IMR-90 (cell line): ENCODE measurements around the gene CASKIN1. TPM values are rescaled to one million over a fixed set of nuclear protein-coding genes. Genes with fewer than 3 reads are reported as not detected.

Experiments
- ATAC-seq: fragments of 200-7000 bp; cut with Tn5 transposase; 2 replicates; pipeline ENCODE4 v1.9.1; 2020; ENCODE audit warnings: low read depth, mild to moderate bottlenecking, moderate library complexity
- BruUV-seq: library from RNA; stranded (reverse); fragments of 400-500 nt; replicated peaks from 2 replicates; lab custom pipeline; 2021; lab: Mats Ljungman, UMichigan
- CTCF ChIA-PET: fragments of 300-600 bp; formaldehyde crosslinking; extraction: SDS; loops from one replicate; lab custom pipeline; 2021; ENCODE audit warnings: antibody characterized with exemption; lab: Yijun Ruan, JAX
- POLR2A ChIA-PET: fragments of 300-600 bp; sonication (Branson Sonifier 250); formaldehyde crosslinking; loops from one replicate; lab custom pipeline; 2022; ENCODE audit warnings: antibody characterized with exemption; ENCODE audit not compliant: unreplicated experiment; lab: Charles Lee
- DNase-seq: peaks from one replicate; pipeline ENCODE4 v3.0.0; 2013
- H2AFZ ChIP-seq: replicated peaks from 2 replicates; pipeline ENCODE3; 2013; ENCODE audit warnings: low read length, mild to moderate bottlenecking; ENCODE audit not compliant: poor library complexity
- H2AK5ac ChIP-seq: 2 replicates; pipeline ENCODE4 v1.6.1; 2013; ENCODE audit warnings: low read depth, low read length, inconsistent platforms
- H2AK9ac ChIP-seq: replicated peaks from 2 replicates; pipeline ENCODE3; 2013; ENCODE audit warnings: mild to moderate bottlenecking, low read depth, low read length, moderate library complexity; ENCODE audit not compliant: poor library complexity
- H2BK120ac ChIP-seq: 2 replicates; pipeline ENCODE4 v1.6.1; 2013; ENCODE audit warnings: low read depth, low read length, inconsistent platforms
- H2BK15ac ChIP-seq: 3 replicates; pipeline ENCODE4 v1.6.1; 2013; ENCODE audit warnings: low read depth, low read length, inconsistent platforms
- H2BK20ac ChIP-seq: 2 replicates; pipeline ENCODE4 v1.6.1; 2013; ENCODE audit warnings: low read depth, mild to moderate bottlenecking, inconsistent platforms, low read length, moderate library complexity
- H2BK5ac ChIP-seq: 2 replicates; pipeline ENCODE4 v1.6.1; 2013; ENCODE audit warnings: mild to moderate bottlenecking, low read depth, low read length, inconsistent platforms; ENCODE audit not compliant: poor library complexity, severe bottlenecking
- H3K14ac ChIP-seq: replicated peaks from 2 replicates; pipeline ENCODE4 v1.6.1; 2013; ENCODE audit warnings: low read depth, low read length, inconsistent platforms
- H3K18ac ChIP-seq: 2 replicates; pipeline ENCODE4 v1.6.1; 2013; ENCODE audit warnings: low read depth, low read length, control low read depth
- H3K23ac ChIP-seq: 2 replicates; pipeline ENCODE4 v1.6.1; 2013; ENCODE audit warnings: low read depth, low read length, inconsistent platforms
- H3K27ac ChIP-seq: 2 replicates; pipeline ENCODE4 v1.5.1; 2013; ENCODE audit warnings: mild to moderate bottlenecking, control low read depth, low read length; ENCODE audit not compliant: insufficient read depth
- H3K27me3 ChIP-seq: 2 replicates; pipeline ENCODE4 v1.6.1; 2013; ENCODE audit warnings: low read length; ENCODE audit not compliant: control insufficient read depth, insufficient read depth
- H3K36me3 ChIP-seq: 2 replicates; pipeline ENCODE4 v1.6.1; 2013; ENCODE audit warnings: low read length, mixed read lengths; ENCODE audit not compliant: control insufficient read depth, insufficient read depth
- H3K4ac ChIP-seq: 2 replicates; pipeline ENCODE4 v1.6.1; 2013; ENCODE audit warnings: low read depth, low read length, inconsistent platforms
- H3K4me1 ChIP-seq: 2 replicates; pipeline ENCODE4 v1.6.1; 2013; ENCODE audit warnings: low read length, mixed read lengths; ENCODE audit not compliant: control insufficient read depth, insufficient read depth
- H3K4me2 ChIP-seq: 2 replicates; pipeline ENCODE4 v1.6.1; 2013; ENCODE audit warnings: low read depth, mild to moderate bottlenecking, control low read depth, low read length, moderate library complexity
- H3K4me3 ChIP-seq: 2 replicates; pipeline ENCODE4 v1.5.1; 2013; ENCODE audit warnings: low read depth, mild to moderate bottlenecking, control low read depth, low read length, moderate library complexity; ENCODE audit not compliant: insufficient read depth
- H3K56ac ChIP-seq: 2 replicates; pipeline ENCODE4 v1.6.1; 2013; ENCODE audit warnings: low read length, inconsistent platforms; ENCODE audit not compliant: insufficient read depth; ENCODE audit errors: extremely low read depth
- H3K79me1 ChIP-seq, 2 experiments: 2 replicates each; pipeline ENCODE4 v1.6.1; 2013; ENCODE audit warnings: low read length in 2 of 2, inconsistent platforms in 1 of 2, low read depth in 1 of 2
- H3K9ac ChIP-seq: 2 replicates; pipeline ENCODE4 v1.6.1; 2013; ENCODE audit warnings: low read depth, low read length, control low read depth
- H3K9me1 ChIP-seq: 2 replicates; pipeline ENCODE4 v1.6.1; 2013; ENCODE audit warnings: low read length, inconsistent platforms; ENCODE audit not compliant: insufficient read depth
- H3K9me3 ChIP-seq: 2 replicates; pipeline ENCODE4 v1.6.1; 2013; ENCODE audit warnings: low read length; ENCODE audit not compliant: control insufficient read depth, insufficient read depth
- H4K20me1 ChIP-seq: 2 replicates; pipeline ENCODE4 v1.6.1; 2013; ENCODE audit warnings: low read length, inconsistent platforms; ENCODE audit not compliant: insufficient read depth
- H4K5ac ChIP-seq: 2 replicates; pipeline ENCODE4 v1.6.1; 2013; ENCODE audit warnings: mild to moderate bottlenecking, low read depth, low read length, control low read depth
- H4K8ac ChIP-seq, 2 experiments: 2 replicates each; pipeline ENCODE4 v1.6.1; 2013; ENCODE audit warnings: low read depth in 2 of 2, low read length in 2 of 2, control low read depth in 1 of 2, inconsistent platforms in 1 of 2
- H4K91ac ChIP-seq: 2 replicates; pipeline ENCODE4 v1.6.1; 2013; ENCODE audit warnings: low read depth, low read length, inconsistent platforms; ENCODE audit not compliant: insufficient read depth
- CHD1 ChIP-seq: IDR thresholded peaks from 2 replicates; pipeline ENCODE4 v1.6.1; 2012; ENCODE audit warnings: low read depth, low read length, improper control_type of control experiment
- FOS ChIP-seq: fragments of 150-350 bp; IDR thresholded peaks from 2 replicates; pipeline ENCODE4 v1.6.1; 2016; ENCODE audit warnings: low read depth, low read length
- MAZ ChIP-seq: IDR thresholded peaks from 2 replicates; pipeline ENCODE4 v1.6.1; 2012; ENCODE audit warnings: low read depth, mild to moderate bottlenecking, low read length, improper control_type of control experiment, moderate library complexity, borderline replicate concordance
- MXI1 ChIP-seq: IDR thresholded peaks from 2 replicates; pipeline ENCODE4 v1.6.1; 2012; ENCODE audit warnings: low read depth, mild to moderate bottlenecking, low read length, moderate library complexity, borderline replicate concordance
- NFE2L2 ChIP-seq: fragments of 150-350 bp; IDR thresholded peaks from 2 replicates; pipeline ENCODE4 v1.6.1; 2016; ENCODE audit warnings: low read depth, mild to moderate bottlenecking, low read length
- POLR2A ChIP-seq: IDR thresholded peaks from 2 replicates; pipeline ENCODE4 v1.6.1; 2012; ENCODE audit warnings: mild to moderate bottlenecking, low read depth, low read length
- RAD21 ChIP-seq: IDR thresholded peaks from 2 replicates; pipeline ENCODE4 v1.6.1; 2012; ENCODE audit warnings: low read length, improper control_type of control experiment
- RCOR1 ChIP-seq: IDR thresholded peaks from 2 replicates; pipeline ENCODE4 v1.6.1; 2012; ENCODE audit warnings: mild to moderate bottlenecking, low read length, improper control_type of control experiment; ENCODE audit not compliant: insufficient replicate concordance
- RFX5 ChIP-seq: IDR thresholded peaks from 2 replicates; pipeline ENCODE4 v1.8.0; 2012; ENCODE audit warnings: low read depth, mild to moderate bottlenecking, low read length, moderate library complexity
- SMC3 ChIP-seq: fragments of 150-350 bp; IDR thresholded peaks from 2 replicates; pipeline ENCODE4 v1.6.1; 2016; ENCODE audit warnings: low read depth, mild to moderate bottlenecking, antibody characterized with exemption, low read length, moderate library complexity
- WGBS, 2 experiments: methylation state at CpG; one replicate each; pipeline versions ENCODE4 v1.1.5 to v1.1.7; 2013; ENCODE audit warnings: missing lambda C conversion rate in 2 of 2; ENCODE audit not compliant: insufficient read length in 1 of 2; ENCODE audit errors: extremely low coverage in 2 of 2; 5-methylcytosine and 5-hydroxymethylcytosine counted together
- dilution Hi-C: fragments of 300-500 bp; cut with HindIII; formaldehyde crosslinking; loops from one replicate; pipeline ENCODE4 v1.14.3; 2018; ENCODE audit warnings: low sequenced_read_pairs; ENCODE audit not compliant: unreplicated experiment
- in situ Hi-C: fragments of 300-500 bp; cut with MboI; formaldehyde crosslinking; loops from 3 replicates; pipeline ENCODE4 v1.14.3; 2019; ENCODE audit warnings: low sequenced_read_pairs, inconsistent platforms, mixed read lengths
- intact Hi-C: fragments of 100-400 bp; cut with micrococcal nuclease; formaldehyde crosslinking; loops from 2 replicates; pipeline ENCODE4 v1.10.0; 2022
- polyA plus RNA-seq, 3 experiments: library from polyadenylated mRNA; depleted of rRNA; stranded (reverse); fragments of >200 nt; gene quantifications; 2 replicates each; pipeline ENCODE4 v1.2.3, GENCODE V29; 2012; ENCODE audit warnings: low replicate concordance in 1 of 3
- total RNA-seq: library from RNA; depleted of rRNA; stranded (reverse); fragments of >200 nt; gene quantifications from 2 replicates; pipeline ENCODE4 v1.2.3, GENCODE V29; 2012
- TF ChIP-seq, protein P1 (sequence below): fragments of 150-350 bp; IDR thresholded peaks from 2 replicates; pipeline ENCODE4 v1.6.1; 2016; ENCODE audit warnings: low read depth, mild to moderate bottlenecking, low read length, moderate library complexity, borderline replicate concordance
- TF ChIP-seq, protein P2 (sequence below): conservative IDR thresholded peaks from 2 replicates; pipeline ENCODE4 v1.5.1; 2012; ENCODE audit warnings: mild to moderate bottlenecking, low read depth, low read length, improper control_type of control experiment
- TF ChIP-seq, protein P3 (sequence below): fragments of 150-350 bp; IDR thresholded peaks from 2 replicates; pipeline ENCODE4 v1.6.1; 2017; ENCODE audit warnings: mild to moderate bottlenecking, antibody characterized with exemption, low read length, low read depth

The CASKIN1 gene
- total and polyA plus RNA-seq, 2 of the 4 experiments (the other 2 are of a cell fraction) = 0.05 TPM; not detected in 1

GRCh38 chr16:2237493-2238149 lies 41.2 kb upstream of the CASKIN1 start:
- in situ Hi-C loops = no loop called here
- Histone ChIP-seq H3K4me2 (no peak overlapping the region), H4K8ac (no peak overlapping the region), H3K4me1 (peaks cover 5% of the 10 kb centered on the region; the same call in 1 of the 2 replicates), H2BK5ac (no peak overlapping the region), H2BK120ac (no peak overlapping the region), H2AK9ac (peak overlapping the region; percentile 61), H2BK20ac (no peak overlapping the region), H2AK5ac (no peak overlapping the region), H3K9me3 (no peaks in the 10 kb centered on the region), H4K5ac (no peak overlapping the region), H2BK15ac (no peak overlapping the region), H3K23ac (no peak overlapping the region), H4K20me1 (peaks cover 14% of the 10 kb centered on the region), H3K9me1 (no peaks in the 10 kb centered on the region), H3K4me3 (no peak overlapping the region), H3K56ac (no peak overlapping the region), H3K27ac (no peak overlapping the region), H3K27me3 (peaks cover 9% of the 10 kb centered on the region), H3K79me1 (no peaks in the 10 kb centered on the region), H3K14ac (no peak overlapping the region), H3K9ac (no peak overlapping the region), H3K36me3 (peaks cover 36% of the 10 kb centered on the region), H3K18ac (no peak overlapping the region), H3K4ac (no peak overlapping the region), H2AFZ (peak overlapping the region; percentile 34), H4K91ac (no peak overlapping the region)
- ChIA-PET POLR2A (no interaction called here), CTCF (interaction anchor here (1.2 kb wide), 1 partner anchor 12 kb away, joined by 4 read pairs; no protein-coding TSS in a partner anchor)
- DNase-seq = no peak
- BruUV-seq = no TSS peak
- intact Hi-C loops = no loop called here
- dilution Hi-C loops = no loop called here
- 28% methylated on average over 47 of the region's 65 CpGs; no CpG with 5 or more reads in 1 of the 2 experiments for WGBS, 2 experiments
- TF ChIP-seq MXI1 (no peak), SMC3 (no peak), POLR2A (no peak), RCOR1 (no peak), RFX5 (no peak), FOS (no peak), RAD21 (no peak), MAZ (no peak), CHD1 (no peak), NFE2L2 (no peak)
- TF ChIP-seq, protein P1, sequence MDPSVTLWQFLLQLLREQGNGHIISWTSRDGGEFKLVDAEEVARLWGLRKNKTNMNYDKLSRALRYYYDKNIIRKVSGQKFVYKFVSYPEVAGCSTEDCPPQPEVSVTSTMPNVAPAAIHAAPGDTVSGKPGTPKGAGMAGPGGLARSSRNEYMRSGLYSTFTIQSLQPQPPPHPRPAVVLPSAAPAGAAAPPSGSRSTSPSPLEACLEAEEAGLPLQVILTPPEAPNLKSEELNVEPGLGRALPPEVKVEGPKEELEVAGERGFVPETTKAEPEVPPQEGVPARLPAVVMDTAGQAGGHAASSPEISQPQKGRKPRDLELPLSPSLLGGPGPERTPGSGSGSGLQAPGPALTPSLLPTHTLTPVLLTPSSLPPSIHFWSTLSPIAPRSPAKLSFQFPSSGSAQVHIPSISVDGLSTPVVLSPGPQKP = no peak
- TF ChIP-seq, protein P2, sequence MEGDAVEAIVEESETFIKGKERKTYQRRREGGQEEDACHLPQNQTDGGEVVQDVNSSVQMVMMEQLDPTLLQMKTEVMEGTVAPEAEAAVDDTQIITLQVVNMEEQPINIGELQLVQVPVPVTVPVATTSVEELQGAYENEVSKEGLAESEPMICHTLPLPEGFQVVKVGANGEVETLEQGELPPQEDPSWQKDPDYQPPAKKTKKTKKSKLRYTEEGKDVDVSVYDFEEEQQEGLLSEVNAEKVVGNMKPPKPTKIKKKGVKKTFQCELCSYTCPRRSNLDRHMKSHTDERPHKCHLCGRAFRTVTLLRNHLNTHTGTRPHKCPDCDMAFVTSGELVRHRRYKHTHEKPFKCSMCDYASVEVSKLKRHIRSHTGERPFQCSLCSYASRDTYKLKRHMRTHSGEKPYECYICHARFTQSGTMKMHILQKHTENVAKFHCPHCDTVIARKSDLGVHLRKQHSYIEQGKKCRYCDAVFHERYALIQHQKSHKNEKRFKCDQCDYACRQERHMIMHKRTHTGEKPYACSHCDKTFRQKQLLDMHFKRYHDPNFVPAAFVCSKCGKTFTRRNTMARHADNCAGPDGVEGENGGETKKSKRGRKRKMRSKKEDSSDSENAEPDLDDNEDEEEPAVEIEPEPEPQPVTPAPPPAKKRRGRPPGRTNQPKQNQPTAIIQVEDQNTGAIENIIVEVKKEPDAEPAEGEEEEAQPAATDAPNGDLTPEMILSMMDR = no peak
- TF ChIP-seq, protein P3, sequence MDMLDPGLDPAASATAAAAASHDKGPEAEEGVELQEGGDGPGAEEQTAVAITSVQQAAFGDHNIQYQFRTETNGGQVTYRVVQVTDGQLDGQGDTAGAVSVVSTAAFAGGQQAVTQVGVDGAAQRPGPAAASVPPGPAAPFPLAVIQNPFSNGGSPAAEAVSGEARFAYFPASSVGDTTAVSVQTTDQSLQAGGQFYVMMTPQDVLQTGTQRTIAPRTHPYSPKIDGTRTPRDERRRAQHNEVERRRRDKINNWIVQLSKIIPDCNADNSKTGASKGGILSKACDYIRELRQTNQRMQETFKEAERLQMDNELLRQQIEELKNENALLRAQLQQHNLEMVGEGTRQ = no peak
- no peak for ATAC-seq
